GM13976 (cell line): ENCODE data around the gene CDH23.

ENCODE experiments used
- DNase-seq: peaks from one replicate; pipeline ENCODE4 v3.0.0; 2012; ENCODE audit warnings: low spot score
- in situ Hi-C: fragments of 300-500 bp; cut with MboI; formaldehyde crosslinking; loops from one replicate; pipeline ENCODE4 v1.12.0; 2022; ENCODE audit warnings: low sequenced_read_pairs, mixed read lengths, inconsistent platforms; ENCODE audit not compliant: unreplicated experiment
- TF ChIP-seq, protein P1 (sequence below): IDR thresholded peaks from 2 replicates; pipeline ENCODE4 v1.5.1; 2012; ENCODE audit warnings: borderline replicate concordance, mild to moderate bottlenecking; ENCODE audit not compliant: insufficient read depth; ENCODE audit errors: extremely low read depth, missing control alignments, control extremely low read depth

CDH23 gene

DNA sequence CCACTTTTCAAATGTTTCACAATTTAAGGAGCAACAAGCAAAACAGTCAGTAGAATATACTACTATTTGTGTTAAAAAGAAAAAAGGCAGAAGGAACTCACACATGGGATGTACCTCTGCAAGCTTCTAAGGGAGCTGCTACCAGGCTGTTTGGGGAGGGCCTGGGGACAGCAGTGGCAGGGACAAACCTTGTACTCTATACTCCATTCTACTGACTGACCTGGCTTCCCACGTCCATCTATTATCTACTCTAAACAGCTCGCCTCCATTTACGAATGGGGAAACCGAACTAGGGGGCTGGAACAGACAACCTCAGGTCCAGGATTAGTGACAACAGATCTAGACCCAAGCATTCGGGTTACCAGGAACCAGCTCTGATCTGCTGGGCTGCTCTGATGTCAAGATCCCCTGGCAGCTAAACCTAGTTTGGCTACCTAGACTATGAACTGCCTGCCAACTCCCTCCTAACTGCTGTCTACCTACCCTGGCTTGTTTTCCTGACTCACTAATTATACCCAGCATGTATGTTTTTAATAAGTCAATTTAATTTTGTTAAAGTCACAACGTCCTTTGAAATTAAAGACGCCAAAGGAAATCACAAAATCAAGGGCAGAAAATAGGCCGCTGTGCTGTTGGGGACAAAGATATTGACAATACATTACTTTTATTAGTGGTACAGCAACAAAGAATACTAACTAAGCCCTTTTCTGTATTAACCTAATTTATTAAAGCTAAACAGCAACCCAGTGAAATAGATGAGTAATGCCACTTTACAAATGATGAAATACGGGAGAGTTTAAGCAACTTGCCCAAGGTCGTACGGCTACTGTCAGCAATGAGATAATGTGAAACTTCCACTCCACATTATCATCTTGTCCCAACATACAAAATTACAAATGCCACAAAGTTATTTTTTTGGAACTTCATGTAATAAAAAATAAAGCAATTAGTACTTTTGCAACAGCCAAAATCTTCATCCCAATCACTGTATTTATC, 449.0 kb downstream of the CDH23 start:
- in situ Hi-C loops: no loop called here
- TF ChIP-seq, protein P1, sequence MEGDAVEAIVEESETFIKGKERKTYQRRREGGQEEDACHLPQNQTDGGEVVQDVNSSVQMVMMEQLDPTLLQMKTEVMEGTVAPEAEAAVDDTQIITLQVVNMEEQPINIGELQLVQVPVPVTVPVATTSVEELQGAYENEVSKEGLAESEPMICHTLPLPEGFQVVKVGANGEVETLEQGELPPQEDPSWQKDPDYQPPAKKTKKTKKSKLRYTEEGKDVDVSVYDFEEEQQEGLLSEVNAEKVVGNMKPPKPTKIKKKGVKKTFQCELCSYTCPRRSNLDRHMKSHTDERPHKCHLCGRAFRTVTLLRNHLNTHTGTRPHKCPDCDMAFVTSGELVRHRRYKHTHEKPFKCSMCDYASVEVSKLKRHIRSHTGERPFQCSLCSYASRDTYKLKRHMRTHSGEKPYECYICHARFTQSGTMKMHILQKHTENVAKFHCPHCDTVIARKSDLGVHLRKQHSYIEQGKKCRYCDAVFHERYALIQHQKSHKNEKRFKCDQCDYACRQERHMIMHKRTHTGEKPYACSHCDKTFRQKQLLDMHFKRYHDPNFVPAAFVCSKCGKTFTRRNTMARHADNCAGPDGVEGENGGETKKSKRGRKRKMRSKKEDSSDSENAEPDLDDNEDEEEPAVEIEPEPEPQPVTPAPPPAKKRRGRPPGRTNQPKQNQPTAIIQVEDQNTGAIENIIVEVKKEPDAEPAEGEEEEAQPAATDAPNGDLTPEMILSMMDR: no peak
- DNase-seq: no peak

DNA sequence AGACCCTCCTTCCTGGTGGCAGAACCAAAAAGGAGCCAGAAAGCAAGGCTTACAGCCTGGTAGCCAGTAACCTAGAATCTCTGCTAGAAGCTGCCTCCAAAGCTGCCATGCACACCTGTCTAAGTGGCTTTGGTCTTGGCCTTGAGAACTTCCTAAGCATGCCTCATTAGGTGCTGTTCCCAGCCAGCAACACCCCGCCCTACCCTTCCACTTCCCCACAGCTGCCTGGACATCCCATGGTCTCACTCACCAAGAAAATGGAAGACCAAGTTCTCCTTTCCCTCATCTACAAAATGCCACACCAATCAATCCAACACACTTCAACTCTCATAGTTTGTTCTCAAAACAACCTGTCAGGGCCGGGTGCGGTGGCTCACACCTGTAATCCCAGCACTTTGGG, 450.1 kb downstream of the CDH23 start:
- DNase-seq: no peak
- in situ Hi-C loops: no loop called here
- TF ChIP-seq, protein P1: no peak

DNA sequence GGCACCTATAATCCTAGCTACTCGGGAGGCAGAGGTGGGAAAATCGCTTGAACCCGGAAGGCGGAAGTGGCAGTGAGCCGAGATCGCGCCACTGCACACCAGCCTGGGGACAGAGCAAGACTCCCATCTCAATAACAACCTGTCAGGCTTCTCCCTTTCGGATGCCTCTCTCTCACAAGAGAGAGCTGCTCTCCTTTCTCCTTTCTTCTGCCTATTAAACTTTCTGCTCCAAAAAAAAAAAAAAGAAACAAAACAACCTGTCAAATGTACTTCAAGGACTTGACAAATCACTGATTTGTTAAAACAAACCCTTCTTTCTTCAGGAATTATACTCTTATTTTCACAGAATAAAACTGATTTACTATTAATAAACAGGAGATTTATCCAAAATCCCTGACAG, 450.7 kb downstream of the CDH23 start:
- TF ChIP-seq, protein P1: no peak
- in situ Hi-C loops: no loop called here
- no peak for DNase-seq

DNA sequence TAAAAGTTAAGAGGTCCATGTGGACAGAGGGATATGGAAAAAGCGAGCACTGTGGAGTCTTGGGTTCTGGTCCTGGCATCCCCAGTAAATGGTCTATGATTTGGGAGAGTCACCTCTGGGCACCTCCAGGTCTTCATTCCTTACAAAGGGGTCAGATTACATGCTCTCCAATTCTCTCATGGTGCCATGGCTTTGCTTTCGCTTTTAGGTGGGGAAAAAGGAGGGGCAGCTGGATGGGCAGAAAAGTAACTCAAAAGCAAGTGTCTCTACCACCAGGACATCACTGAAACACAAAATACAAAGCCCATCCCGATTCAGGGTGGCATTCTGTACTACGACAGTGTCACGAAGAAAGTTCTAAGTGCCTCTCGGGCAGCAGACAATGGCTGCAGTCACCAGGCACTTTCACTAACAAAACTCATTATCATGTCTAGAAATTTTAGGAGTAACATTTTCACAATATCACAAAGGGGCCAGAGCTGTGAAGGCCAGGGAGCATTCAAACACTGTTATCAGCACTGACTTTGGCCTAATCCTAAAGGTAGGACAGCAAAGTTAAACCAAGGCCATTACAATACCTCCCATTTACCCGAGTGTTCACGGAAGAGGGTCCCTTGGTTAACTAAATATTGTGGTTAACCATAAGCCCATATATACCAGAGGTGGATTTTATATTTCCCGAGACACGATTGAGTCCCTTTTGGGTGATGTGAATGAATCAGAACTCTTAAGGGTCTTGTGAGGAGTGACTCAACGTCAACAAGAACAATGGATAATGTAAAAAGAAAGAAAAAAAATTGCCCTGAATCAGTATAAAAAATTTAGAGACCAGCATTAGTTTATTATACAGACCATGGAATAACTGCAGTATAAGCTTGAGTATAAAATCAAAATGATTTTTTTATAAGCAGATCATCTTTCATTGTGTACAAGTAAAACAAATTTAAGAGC, 451.9 kb downstream of the CDH23 start:
- TF ChIP-seq, protein P1: no peak
- in situ Hi-C loops: no loop called here
- no peak for DNase-seq

DNA sequence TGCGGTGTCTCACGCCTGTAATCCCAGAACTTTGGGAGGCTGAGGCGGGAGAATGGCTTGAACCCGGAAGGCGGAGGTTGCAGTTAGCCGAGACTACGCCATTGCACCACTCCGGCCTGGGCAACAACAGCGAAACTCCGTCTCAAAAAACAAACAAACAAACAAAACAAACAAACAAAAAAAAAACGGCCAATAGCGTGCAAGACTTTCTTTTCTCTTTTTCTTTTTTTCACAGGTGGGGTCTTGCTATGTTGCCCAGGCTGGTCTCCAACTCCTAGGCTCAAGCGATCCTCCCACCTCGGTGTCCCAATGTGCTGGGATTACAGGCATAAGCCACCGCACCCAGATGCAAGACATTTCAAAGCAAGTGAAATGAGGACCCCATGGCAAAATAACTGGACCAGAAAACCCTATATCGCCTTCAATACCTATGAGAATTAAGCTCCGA, 452.8 kb downstream of the CDH23 start:
- DNase-seq: no peak
- TF ChIP-seq, protein P1: no peak
- in situ Hi-C loops: no loop called here

DNA sequence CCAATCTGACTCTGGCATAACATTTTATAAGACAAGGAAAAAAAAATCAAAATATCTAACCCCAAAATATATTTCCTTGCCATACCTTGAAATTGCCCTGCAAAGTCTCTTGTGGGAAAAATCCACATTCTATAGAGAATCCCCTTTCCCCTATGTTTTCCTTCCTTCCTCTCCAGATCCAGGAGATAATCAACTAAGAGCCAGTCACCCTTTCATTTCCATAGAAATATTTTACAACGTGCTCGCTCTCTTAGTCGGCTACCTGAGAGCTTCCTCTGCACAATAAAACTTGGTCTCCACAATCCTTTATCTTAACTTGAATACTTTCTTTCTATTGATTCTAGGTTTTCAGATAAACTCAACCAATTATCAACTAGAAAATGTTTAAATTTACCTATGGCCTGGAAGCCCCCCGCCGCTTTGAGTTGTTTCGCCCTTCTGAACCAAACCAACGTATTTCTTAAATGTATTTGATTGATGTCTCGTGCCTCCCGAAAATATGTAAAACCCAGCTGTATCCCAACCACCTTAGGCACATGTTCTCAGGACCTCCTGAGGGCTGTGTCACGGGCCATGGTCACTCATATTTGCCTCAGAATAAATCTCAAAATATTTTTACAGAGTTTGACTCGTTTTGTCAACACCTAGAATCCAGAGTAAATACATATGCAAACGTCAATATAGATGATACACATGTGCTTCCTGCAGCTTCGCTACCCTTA, 453.5 kb downstream of the CDH23 start:
- no peak for DNase-seq
- TF ChIP-seq, protein P1: no peak
- in situ Hi-C loops: no loop called here
